Measurements from ENCODE around the gene SLC16A4.
"Not testable (repeated sequence)": the region's sequence is repeated elsewhere in the genome, so short reads cannot be mapped to it uniquely, and the experiment has no call there.

Gene SLC16A4

GRCh38 chr1:110426854-110427253, 36.0 kb upstream of the SLC16A4 start:
- Histone ChIP-seq H3K4me3 (ENCODE audit: low read length in 2 of 2) (no peak overlapping the region), H3K9ac (ENCODE audit: low read length in 2 of 2) (no peak overlapping the region), H3K27me3 (ENCODE audit: control insufficient read depth in 1 of 2, insufficient read depth in 2 of 2, low read length in 2 of 2) (peaks cover 4 to 8% of the 10 kb centered on the region in 2 donors), H3K36me3 (ENCODE audit: control insufficient read depth in 2 of 2, insufficient read depth in 2 of 2, low read length in 2 of 2) (no peaks in the 10 kb centered on the region), H3K4me1 (ENCODE audit: control insufficient read depth, insufficient read depth, low read length) (no peaks in the 10 kb centered on the region), H3K9me3 (ENCODE audit: control insufficient read depth in 2 of 2, low read length in 2 of 2) (no peaks in the 10 kb centered on the region), H3K27ac (ENCODE audit: low read length) (no peak overlapping the region)

- no peak overlapping the region for H3K4me3 ChIP-seq (ENCODE audit: low read length in 2 of 2)
- H3K9ac ChIP-seq (ENCODE audit: low read length in 2 of 2): no peak overlapping the region
- no peaks in the 10 kb centered on the region for H3K36me3 ChIP-seq (ENCODE audit: control insufficient read depth in 2 of 2, insufficient read depth in 2 of 2, low read length in 2 of 2)
- no peaks in the 10 kb centered on the region for H3K27me3 ChIP-seq (ENCODE audit: control insufficient read depth in 1 of 2, insufficient read depth in 2 of 2, low read length in 2 of 2)
- H3K4me1 ChIP-seq (ENCODE audit: control insufficient read depth, insufficient read depth, low read length): no peaks in the 10 kb centered on the region
- H3K9me3 ChIP-seq (ENCODE audit: control insufficient read depth in 2 of 2, low read length in 2 of 2): no peaks in the 10 kb centered on the region
- no peak overlapping the region for H3K27ac ChIP-seq (ENCODE audit: low read length)
Measured at GRCh38 chr1:110425612-110426152, 34.9 kb upstream of the SLC16A4 start.

DNA sequence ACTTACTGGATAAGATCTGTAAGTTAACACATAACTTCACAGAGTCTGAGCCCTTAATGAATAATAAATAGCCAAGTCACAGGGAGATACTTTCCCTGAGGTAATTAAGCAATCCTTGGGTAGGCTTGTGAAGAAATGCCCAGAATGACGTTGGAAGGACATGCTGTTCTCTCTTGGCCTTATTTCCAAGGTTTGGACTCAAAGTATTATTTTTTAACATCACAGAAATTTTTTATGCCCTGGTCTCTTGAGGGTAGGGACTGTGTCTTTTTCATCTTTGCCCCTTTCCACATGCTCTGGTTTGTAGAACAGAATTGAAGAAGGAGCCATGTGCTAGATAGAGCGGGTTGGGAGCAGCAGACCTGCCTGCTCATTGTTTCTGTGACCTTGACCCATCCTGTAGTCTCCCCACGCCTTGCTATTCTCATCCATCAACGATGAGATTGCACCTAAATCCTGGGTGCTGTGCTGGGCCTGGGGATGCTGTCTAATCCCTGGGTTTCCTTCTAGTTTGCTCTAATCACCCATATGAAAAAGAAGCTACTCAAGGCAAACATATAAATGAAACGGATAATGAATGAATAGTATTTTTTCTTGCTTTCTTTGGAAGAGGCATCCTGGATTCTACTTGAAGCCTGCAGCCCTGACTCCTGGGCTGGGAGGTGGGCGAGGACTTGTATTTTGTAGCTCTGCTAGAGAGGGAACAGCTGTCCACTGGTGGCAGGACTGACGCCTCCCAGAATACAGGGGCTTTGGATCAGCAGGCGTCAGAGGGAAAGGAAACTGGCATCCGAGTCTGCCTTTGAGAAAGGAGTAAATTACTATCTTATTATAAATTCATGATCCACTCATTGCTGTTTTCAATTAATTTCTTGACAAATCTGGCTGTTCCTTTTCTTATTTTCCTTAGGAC, 34.1 kb upstream of the SLC16A4 start:
- Histone ChIP-seq H3K27me3 (ENCODE audit: control insufficient read depth in 1 of 2, insufficient read depth in 2 of 2, low read length in 2 of 2) (no peaks in the 10 kb centered on the region), H3K9ac (ENCODE audit: low read length in 2 of 2) (no peak overlapping the region), H3K27ac (ENCODE audit: low read length) (no peak overlapping the region), H3K36me3 (ENCODE audit: control insufficient read depth in 2 of 2, insufficient read depth in 2 of 2, low read length in 2 of 2) (no peaks in the 10 kb centered on the region), H3K4me3 (ENCODE audit: low read length in 2 of 2) (no peak overlapping the region), H3K4me1 (ENCODE audit: control insufficient read depth, insufficient read depth, low read length) (no peaks in the 10 kb centered on the region), H3K9me3 (ENCODE audit: control insufficient read depth in 2 of 2, low read length in 2 of 2) (no peaks in the 10 kb centered on the region)

DNA sequence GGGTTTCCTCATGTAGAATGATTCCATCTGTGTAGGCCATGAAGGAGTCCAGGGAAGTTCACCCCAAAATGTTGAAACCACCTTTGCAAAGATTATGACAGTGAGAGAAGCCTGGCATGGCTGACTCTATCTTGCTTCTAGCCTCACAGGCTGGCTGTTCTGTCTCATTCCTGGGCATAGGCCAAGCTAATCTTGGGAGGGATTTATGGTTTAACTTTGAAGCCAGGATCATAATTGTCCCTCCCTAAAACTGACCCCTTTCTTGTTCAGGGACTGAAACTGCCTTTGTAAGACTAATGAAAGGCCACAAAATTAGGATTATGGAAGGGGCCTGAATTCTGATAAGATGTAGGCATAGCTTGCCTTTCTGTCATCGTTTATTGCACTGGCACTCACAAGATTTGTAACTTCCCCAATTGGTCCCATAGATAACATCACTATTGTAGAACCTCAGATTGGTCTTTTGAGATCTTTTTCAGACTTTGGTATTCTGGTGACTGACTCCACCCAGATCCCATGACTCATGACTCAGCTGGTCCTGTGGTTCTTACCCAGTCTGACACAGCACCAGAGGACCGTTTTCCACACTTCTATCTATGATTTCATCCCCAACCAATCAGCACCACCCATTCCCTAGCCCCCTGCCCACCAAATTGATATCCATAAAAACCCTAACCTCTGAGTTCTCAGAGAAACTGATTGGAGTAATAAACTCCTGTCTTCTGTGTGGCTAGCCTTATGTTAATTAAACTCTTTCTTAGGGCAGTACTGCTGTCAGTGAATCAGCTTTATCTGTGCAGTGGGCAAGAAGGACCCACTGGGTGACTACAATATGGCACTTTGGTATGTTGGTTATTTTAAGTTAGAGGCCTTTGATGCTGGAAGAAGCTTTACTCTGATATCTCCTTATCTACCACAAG, 30.3 kb upstream of the SLC16A4 start:
- no peak overlapping the region for H3K27ac ChIP-seq (ENCODE audit: low read length)
- no peaks in the 10 kb centered on the region for H3K4me1 ChIP-seq (ENCODE audit: control insufficient read depth, insufficient read depth, low read length)
- H3K36me3 ChIP-seq (ENCODE audit: control insufficient read depth in 2 of 2, insufficient read depth in 2 of 2, low read length in 2 of 2): no peaks in the 10 kb centered on the region
- no peaks in the 10 kb centered on the region for H3K9me3 ChIP-seq (ENCODE audit: control insufficient read depth in 2 of 2, low read length in 2 of 2)
- H3K4me3 ChIP-seq (ENCODE audit: low read length in 2 of 2): no peak overlapping the region
- no peak overlapping the region for H3K9ac ChIP-seq (ENCODE audit: low read length in 2 of 2)
- no peaks in the 10 kb centered on the region for H3K27me3 ChIP-seq (ENCODE audit: control insufficient read depth in 1 of 2, insufficient read depth in 2 of 2, low read length in 2 of 2)

DNA sequence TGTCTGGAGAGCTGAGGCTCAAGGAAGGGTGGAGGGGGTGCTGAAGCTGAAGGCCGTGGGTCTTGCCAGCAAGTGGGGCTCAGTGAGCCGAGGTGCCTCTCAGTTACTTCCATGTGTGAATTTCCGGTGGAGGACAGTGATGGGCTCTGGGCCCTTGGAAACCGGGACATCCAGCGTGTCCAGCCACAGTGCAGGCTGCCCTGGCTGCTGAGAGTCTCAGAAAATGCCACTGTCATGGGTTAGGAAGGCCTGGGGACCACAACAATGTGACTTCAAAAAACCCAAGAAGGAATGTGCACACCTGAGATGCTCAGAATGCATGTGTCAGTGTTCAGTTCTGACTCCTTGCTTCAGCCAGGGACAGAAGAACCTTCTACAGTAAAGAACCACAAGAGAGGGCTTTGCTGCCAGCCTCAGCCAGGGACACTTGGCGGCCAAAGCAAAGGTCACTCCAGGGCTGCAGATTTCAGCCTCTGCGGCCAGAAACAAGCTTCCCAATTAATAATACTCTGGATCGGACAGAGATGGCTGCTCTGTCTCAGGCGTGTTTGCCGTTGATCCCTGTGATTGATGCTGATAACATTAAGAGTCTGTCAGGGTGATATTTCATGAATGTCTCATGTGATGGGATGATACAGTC, 29.3 kb upstream of the SLC16A4 start:
- Histone ChIP-seq H3K4me1 (ENCODE audit: control insufficient read depth, insufficient read depth, low read length) (no peaks in the 10 kb centered on the region), H3K4me3 (ENCODE audit: low read length in 2 of 2) (no peak overlapping the region), H3K9me3 (ENCODE audit: control insufficient read depth in 2 of 2, low read length in 2 of 2) (no peaks in the 10 kb centered on the region), H3K27me3 (ENCODE audit: control insufficient read depth in 1 of 2, insufficient read depth in 2 of 2, low read length in 2 of 2) (no peaks in the 10 kb centered on the region), H3K36me3 (ENCODE audit: control insufficient read depth in 2 of 2, insufficient read depth in 2 of 2, low read length in 2 of 2) (no peaks in the 10 kb centered on the region), H3K27ac (ENCODE audit: low read length) (no peak overlapping the region), H3K9ac (ENCODE audit: low read length in 2 of 2) (no peak overlapping the region)

DNA sequence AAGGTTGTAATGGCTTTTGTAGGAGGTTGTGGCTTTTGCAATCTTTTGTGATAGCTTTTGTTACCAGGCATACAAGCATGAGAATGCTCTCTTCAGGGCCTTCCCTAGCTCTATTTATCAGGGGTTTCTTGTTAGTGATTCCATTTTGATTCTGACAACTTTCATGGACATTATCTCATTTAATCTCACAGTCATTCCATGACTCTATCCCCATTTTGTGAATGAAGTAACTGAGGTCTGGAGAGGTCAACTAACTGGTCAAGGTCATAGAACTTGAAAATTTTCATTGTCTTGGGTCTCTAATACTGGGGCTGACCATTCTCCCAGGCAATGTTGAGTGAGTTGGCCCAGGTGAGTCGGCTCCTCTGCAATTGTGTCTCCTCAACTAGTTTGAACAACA, 27.9 kb upstream of the SLC16A4 start:
- H3K4me1 ChIP-seq (ENCODE audit: control insufficient read depth, insufficient read depth, low read length): no peaks in the 10 kb centered on the region
- no peak overlapping the region for H3K9ac ChIP-seq (ENCODE audit: low read length in 2 of 2)
- H3K27me3 ChIP-seq (ENCODE audit: control insufficient read depth in 1 of 2, insufficient read depth in 2 of 2, low read length in 2 of 2): no peaks in the 10 kb centered on the region
- no peaks in the 10 kb centered on the region for H3K9me3 ChIP-seq (ENCODE audit: control insufficient read depth in 2 of 2, low read length in 2 of 2)
- no peak overlapping the region for H3K4me3 ChIP-seq (ENCODE audit: low read length in 2 of 2)
- H3K27ac ChIP-seq (ENCODE audit: low read length): no peak overlapping the region
- H3K36me3 ChIP-seq (ENCODE audit: control insufficient read depth in 2 of 2, insufficient read depth in 2 of 2, low read length in 2 of 2): no peaks in the 10 kb centered on the region

DNA sequence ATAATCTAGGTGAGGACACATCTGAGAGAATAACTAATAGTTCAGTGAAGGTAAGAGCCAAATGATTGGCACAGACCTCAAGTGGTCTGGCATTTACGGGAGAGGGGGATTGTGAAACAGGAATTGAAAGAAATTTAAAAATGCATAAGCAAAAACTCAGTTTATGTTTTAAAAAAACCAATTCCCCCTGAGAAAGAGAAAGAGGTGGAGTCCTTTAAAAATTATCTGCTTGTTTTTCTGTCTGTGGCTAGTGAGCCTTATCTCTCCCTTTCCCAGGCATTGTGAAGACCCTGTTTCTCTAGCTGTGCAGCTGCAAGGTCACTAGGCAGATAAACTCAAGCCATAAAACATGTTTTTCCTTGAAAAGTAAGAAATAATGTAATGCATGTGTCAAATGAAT, 22.2 kb upstream of the SLC16A4 start:
- not testable (repeated sequence) for H3K9ac ChIP-seq (ENCODE audit: low read length in 2 of 2); H3K9me3 ChIP-seq (ENCODE audit: control insufficient read depth in 2 of 2, low read length in 2 of 2); H3K4me3 ChIP-seq (ENCODE audit: low read length in 2 of 2); H3K36me3 ChIP-seq (ENCODE audit: control insufficient read depth in 2 of 2, insufficient read depth in 2 of 2, low read length in 2 of 2); H3K27me3 ChIP-seq (ENCODE audit: control insufficient read depth in 1 of 2, insufficient read depth in 2 of 2, low read length in 2 of 2); H3K4me1 ChIP-seq (ENCODE audit: control insufficient read depth, insufficient read depth, low read length); H3K27ac ChIP-seq (ENCODE audit: low read length)

DNA sequence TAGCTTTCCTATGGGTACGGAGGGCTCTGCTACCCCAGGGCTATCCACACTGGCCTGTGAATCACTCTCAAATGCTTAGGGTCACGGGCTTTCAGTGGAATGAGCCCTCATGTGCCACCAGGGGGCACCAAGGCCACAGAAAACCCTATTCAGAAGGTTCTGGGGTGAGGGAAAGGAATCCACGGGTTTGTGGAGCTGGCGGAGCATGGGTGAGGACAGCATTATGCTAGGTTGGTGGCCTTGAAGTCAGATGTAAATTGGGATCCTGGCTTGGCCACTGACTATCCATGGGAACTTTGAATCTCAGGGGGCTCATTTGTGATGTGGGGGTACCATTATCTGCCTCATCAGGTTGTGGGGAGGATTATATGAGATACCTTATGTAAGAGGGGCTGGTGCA, 21.8 kb upstream of the SLC16A4 start:
- H3K4me1 ChIP-seq (ENCODE audit: control insufficient read depth, insufficient read depth, low read length): peaks cover 4% of the 10 kb centered on the region
- H3K9me3 ChIP-seq (ENCODE audit: control insufficient read depth in 2 of 2, low read length in 2 of 2): no peaks in the 10 kb centered on the region
- H3K27ac ChIP-seq (ENCODE audit: low read length): no peak overlapping the region
- no peaks in the 10 kb centered on the region for H3K36me3 ChIP-seq (ENCODE audit: control insufficient read depth in 2 of 2, insufficient read depth in 2 of 2, low read length in 2 of 2)
- H3K4me3 ChIP-seq (ENCODE audit: low read length in 2 of 2): no peak overlapping the region
- H3K27me3 ChIP-seq (ENCODE audit: control insufficient read depth in 1 of 2, insufficient read depth in 2 of 2, low read length in 2 of 2): no peaks in the 10 kb centered on the region
- H3K9ac ChIP-seq (ENCODE audit: low read length in 2 of 2): peak overlapping the region in 1 of 2 donors; percentile 21

GRCh38 chr1:110411173-110411735, 20.4 kb upstream of the SLC16A4 start:
- no peak overlapping the region for H3K9ac ChIP-seq (ENCODE audit: low read length in 2 of 2)
- H3K4me3 ChIP-seq (ENCODE audit: low read length in 2 of 2): no peak overlapping the region
- H3K27ac ChIP-seq (ENCODE audit: low read length): no peak overlapping the region
- no peaks in the 10 kb centered on the region for H3K36me3 ChIP-seq (ENCODE audit: control insufficient read depth in 2 of 2, insufficient read depth in 2 of 2, low read length in 2 of 2)
- H3K27me3 ChIP-seq (ENCODE audit: control insufficient read depth in 1 of 2, insufficient read depth in 2 of 2, low read length in 2 of 2): no peaks in the 10 kb centered on the region
- H3K4me1 ChIP-seq (ENCODE audit: control insufficient read depth, insufficient read depth, low read length): peaks cover 4% of the 10 kb centered on the region
- H3K9me3 ChIP-seq (ENCODE audit: control insufficient read depth in 2 of 2, low read length in 2 of 2): no peaks in the 10 kb centered on the region

DNA sequence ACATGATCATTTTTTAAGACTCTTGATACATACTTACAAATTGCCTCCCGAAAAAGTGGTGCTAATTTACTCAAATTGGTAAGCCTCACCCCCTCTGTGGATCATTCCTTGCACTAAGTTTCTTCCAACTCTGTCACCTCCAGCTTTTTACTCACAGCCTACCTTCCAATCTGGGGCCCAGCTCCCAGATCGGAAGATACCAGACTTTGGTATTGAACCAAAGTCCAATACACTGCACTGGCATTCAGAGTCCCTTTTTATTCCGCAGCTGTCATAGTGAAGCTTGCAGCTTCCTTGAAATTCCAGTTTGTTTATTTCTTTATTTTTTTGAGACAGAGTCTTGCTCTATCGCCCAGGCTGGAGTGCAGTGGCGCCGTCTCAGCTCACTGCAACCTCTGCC, 18.5 kb upstream of the SLC16A4 start:
- no peaks in the 10 kb centered on the region for H3K9me3 ChIP-seq (ENCODE audit: control insufficient read depth in 2 of 2, low read length in 2 of 2)
- no peak overlapping the region for H3K4me3 ChIP-seq (ENCODE audit: low read length in 2 of 2)
- H3K36me3 ChIP-seq (ENCODE audit: control insufficient read depth in 2 of 2, insufficient read depth in 2 of 2, low read length in 2 of 2): peaks cover 2 to 3% of the 10 kb centered on the region in 2 donors
- H3K27ac ChIP-seq (ENCODE audit: low read length): no peak overlapping the region
- no peak overlapping the region for H3K9ac ChIP-seq (ENCODE audit: low read length in 2 of 2)
- H3K27me3 ChIP-seq (ENCODE audit: control insufficient read depth in 1 of 2, insufficient read depth in 2 of 2, low read length in 2 of 2): no peaks in the 10 kb centered on the region
- H3K4me1 ChIP-seq (ENCODE audit: control insufficient read depth, insufficient read depth, low read length): peaks cover 4% of the 10 kb centered on the region

Measured in stomach smooth muscle (tissue), 2 donors.